GM12801 (cell line): ENCODE results near the gene MAP3K5.

Source experiments
- CTCF ChIP-seq: IDR thresholded peaks from one replicate; pipeline ENCODE4 v1.5.1; 2011; ENCODE audit warnings: control low read depth; ENCODE audit not compliant: insufficient read length; ENCODE audit errors: extremely low read depth

Gene MAP3K5

DNA sequence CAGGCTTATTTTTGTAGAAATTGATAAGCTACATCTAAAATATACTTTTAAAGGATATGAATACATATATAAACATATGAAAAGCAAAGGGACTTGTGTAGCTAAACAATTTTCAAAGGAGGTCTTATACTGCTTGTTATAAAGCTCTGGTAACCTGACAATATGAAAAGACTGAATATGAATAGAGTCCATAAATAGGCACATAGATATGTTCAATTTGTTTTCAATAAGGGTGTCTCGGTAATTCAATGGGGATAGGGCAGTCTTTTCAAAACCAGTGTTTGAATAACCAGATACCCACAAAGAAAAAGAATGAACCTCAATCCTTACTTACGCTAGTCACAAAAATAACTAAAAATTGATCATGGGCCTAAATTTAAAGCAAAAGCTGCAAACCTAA, 9.3 kb upstream of the MAP3K5 start:
- TF ChIP-seq CTCF = no peak

GRCh38 chr6:136798044-136798443, 5.8 kb upstream of the MAP3K5 start:
- TF ChIP-seq CTCF = no peak

DNA sequence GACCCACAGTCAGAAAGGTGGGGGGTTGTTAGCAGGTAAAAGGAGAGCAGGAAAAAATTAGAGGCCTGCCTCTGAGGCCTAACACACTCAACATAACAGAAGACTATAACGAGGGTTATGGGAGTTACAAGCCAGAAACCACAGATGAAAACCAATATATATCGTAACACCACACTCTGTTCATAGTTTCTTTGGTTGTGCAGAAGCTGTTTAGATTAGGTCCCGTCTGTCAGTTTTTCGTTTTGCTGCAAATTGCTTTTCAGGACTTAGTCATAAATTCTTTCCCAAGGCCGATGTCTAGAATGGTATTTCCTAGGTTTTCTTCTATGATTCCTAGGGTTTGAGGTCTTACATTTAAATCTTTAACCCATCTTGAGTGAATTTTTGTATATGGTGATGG, 3.7 kb upstream of the MAP3K5 start:
- no peak for TF ChIP-seq CTCF

DNA sequence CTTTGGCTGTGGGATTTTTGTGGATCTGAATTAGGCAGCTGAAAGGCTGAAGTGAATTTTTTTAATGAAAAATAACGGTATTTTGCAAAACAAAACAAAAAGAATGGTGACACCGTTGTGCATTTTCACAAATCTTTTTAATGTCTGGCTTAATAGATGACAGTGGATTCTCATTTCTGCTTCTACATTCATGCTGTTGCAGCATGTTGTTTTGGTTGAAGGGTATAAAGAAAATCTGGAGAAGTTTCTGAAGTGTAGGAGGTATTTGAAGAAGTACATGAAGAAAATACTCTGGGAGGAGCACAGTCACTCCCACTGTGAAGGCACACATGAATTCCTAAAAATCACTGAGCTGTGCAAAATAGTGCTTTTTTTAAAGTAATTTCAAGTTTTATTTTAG, 3.1 kb upstream of the MAP3K5 start:
- TF ChIP-seq CTCF = no peak

DNA sequence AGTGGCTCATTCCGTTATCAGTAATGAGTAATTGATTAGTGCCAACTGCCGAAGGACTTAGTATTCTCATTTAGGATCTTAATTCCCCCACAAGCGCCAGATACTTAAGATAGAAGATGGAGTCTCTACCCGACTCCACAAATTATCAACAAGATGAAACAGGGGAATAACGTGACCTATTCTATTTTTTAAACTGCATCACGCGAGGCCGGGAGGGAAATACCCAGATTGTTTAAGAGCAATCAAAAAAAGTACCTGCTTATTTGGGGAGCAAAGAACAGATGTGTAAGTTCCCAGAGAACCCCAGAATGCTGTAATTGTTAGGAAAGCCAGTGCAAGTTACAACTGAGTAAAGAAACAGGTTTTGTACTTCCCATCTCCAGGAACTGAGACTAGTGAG, 1.1 kb upstream of the MAP3K5 start:
- no peak for TF ChIP-seq CTCF

GRCh38 chr6:136792095-136792409, 225 bp downstream of the MAP3K5 start:
- no peak for TF ChIP-seq CTCF

DNA sequence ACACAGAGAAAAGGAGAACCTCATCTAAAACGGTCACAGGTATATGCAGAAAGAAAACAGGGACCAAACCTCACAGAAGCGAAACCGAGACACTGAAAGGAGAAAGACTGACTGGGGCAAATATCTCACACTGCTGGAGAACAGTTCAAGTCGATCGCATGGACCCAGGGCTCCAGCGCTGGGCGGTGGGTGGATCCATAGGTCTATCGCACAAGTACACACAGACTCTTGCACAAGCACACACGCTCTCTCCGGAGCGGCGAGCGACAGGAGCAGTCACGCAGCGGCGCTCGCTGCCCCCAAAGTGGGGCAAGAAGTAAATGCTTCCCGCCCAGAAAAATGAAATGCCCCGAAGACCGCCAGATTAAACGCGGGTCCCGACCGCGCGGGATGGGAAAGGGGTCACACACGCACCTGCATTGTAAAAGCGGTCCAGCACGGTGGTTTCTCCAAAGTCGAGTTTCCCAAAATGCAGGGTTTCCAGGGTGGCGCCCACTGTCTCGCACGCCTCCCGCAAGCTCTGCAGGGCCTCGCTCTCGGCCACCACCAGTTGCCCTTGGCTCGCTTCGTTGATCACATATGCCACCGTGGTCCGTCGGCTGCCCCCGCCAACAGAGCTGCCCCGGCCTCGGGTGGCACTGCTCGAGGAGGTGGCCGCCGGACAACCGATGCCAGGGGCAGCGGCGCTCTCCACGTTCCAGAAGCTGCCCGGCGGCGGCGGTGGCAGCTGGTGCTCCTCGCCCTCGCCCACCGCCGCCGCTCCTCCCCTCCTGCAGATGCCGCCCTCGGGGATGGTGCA, 782 bp downstream of the MAP3K5 start:
- no peak for TF ChIP-seq CTCF
